K562 (cell line): ENCODE measurements around the gene HPCAL1. TPM values are rescaled to one million over a fixed set of nuclear protein-coding genes. Genes with fewer than 3 reads are reported as not detected.

Experiments
- ARID1B ChIP-seq: fragments of 450-650 bp; IDR thresholded peaks from 2 replicates; pipeline ENCODE4 v1.6.1; 2016; ENCODE audit warnings: antibody characterized with exemption, mild to moderate bottlenecking, inconsistent platforms
- E4F1 ChIP-seq: fragments of 250-450 bp; sonication (Bioruptor Pico); IDR thresholded peaks from 2 replicates; pipeline ENCODE4 v1.5.0; 2021; ENCODE audit warnings: mild to moderate bottlenecking, borderline replicate concordance
- FOXA1 ChIP-seq: fragments of 450-650 bp; IDR thresholded peaks from 2 replicates; pipeline ENCODE4 v1.6.1; 2016; ENCODE audit warnings: mild to moderate bottlenecking, borderline replicate concordance
- JUND ChIP-seq, 2 experiments: IDR thresholded peaks; 2 replicates in 1 of 2; 3 replicates in 1 of 2; pipeline ENCODE4 v1.6.1; 2011; ENCODE audit warnings: borderline replicate concordance in 2 of 2, low read depth in 2 of 2, low read length in 2 of 2, improper control_type of control experiment in 1 of 2, missing biosample characterization in 1 of 2, missing genetic modification characterization in 1 of 2, missing genetic modification reagents in 1 of 2
- L3MBTL2 ChIP-seq: fragments of 450-650 bp; IDR thresholded peaks from 2 replicates; pipeline ENCODE4 v1.6.1; 2016; ENCODE audit warnings: mild to moderate bottlenecking, moderate library complexity
- PHB ChIP-seq: fragments of 250-450 bp; sonication (Bioruptor Pico); IDR thresholded peaks from 2 replicates; pipeline ENCODE4 v1.5.0; 2021
- PKNOX1 ChIP-seq: fragments of 450-650 bp; IDR thresholded peaks from 2 replicates; pipeline ENCODE4 v1.6.1; 2016
- SMAD4 ChIP-seq: fragments of 250-450 bp; sonication (Bioruptor Pico); conservative IDR thresholded peaks from 2 replicates; pipeline ENCODE4 v1.8.0; 2021; ENCODE audit warnings: inconsistent platforms, mild to moderate bottlenecking, moderate library complexity
- TCFL5 ChIP-seq: fragments of 250-450 bp; sonication (Bioruptor Pico); conservative IDR thresholded peaks from 2 replicates; pipeline ENCODE4 v1.6.1; 2021; ENCODE audit warnings: mild to moderate bottlenecking, moderate library complexity, matching md5 sums
- TGIF2 ChIP-seq: sonication (generic); formaldehyde crosslinking; IDR thresholded peaks from 2 replicates; pipeline ENCODE4 v1.8.1; 2022; ENCODE audit warnings: mild to moderate bottlenecking, missing genetic modification reagents, moderate library complexity
- ZC3H11A ChIP-seq: IDR thresholded peaks from 2 replicates; pipeline ENCODE4 v1.6.1; 2012; ENCODE audit warnings: low read depth, low read length, improper control_type of control experiment
- ZNF324 ChIP-seq: fragments of 250-450 bp; sonication (Bioruptor Pico); IDR thresholded peaks from 2 replicates; pipeline ENCODE4 v1.4.0; 2020; ENCODE audit warnings: mild to moderate bottlenecking
- polyA plus RNA-seq, 8 experiments: library from polyadenylated mRNA; depleted of rRNA in 4 of 8; stranded (reverse) in 5 of 8; unstranded in 3 of 8; fragments of >200 nt; fragmentation: Nextera tagmentation in 2 of 8; fragmentation: Illumina TruSeq in 1 of 8; extraction: Ambion mirVana in 2 of 8; extraction: Trizol in 1 of 8; gene quantifications; 2 replicates each; pipeline versions ENCODE4 v1.2.1 to v1.2.3, GENCODE V29; 2011 to 2014; ENCODE audit warnings: inconsistent platforms in 1 of 8, missing spikeins in 1 of 8
- total RNA-seq, 7 experiments: library from RNA; depleted of rRNA in 6 of 7; stranded (reverse); fragments of >200 nt in 6 of 7; fragmentation: Illumina TruSeq in 2 of 7; extraction: Trizol in 2 of 7; gene quantifications; 2 replicates each; pipeline versions ENCODE4 v1.2.1 to v1.2.3, GENCODE V29; 2011 to 2021; ENCODE audit warnings: low replicate concordance in 1 of 7

Gene HPCAL1
- total and polyA plus RNA-seq, 9 of the 15 experiments (the other 6 are each of a cell fraction or from before 2014, with no cell fraction given) = 2.7 to 65.5 (median 23.9) TPM

- no peak for TF ChIP-seq E4F1
- no peak for TF ChIP-seq PHB
- TF ChIP-seq ZC3H11A = no peak
- peak; percentile 38 for TF ChIP-seq ARID1B
- TF ChIP-seq FOXA1 = no peak
- 0 out of 2 replicates have a peak, but pooled peaks have one; percentile 40 for TF ChIP-seq SMAD4 (CRISPR knock-in tag)
- TF ChIP-seq JUND (IDR thresholded peaks at IDR 0.05; ENCODE audit: borderline replicate concordance, low read depth, low read length) = no peak
- peak; percentile 31; the same call in 1 of the 3 replicates for TF ChIP-seq JUND (tag; IDR thresholded peaks at IDR 0.05; ENCODE audit: borderline replicate concordance, low read depth, low read length)
- TF ChIP-seq TGIF2 (CRISPR knock-in tag) = no peak
- no peak for TF ChIP-seq TCFL5
- TF ChIP-seq ZNF324 (CRISPR knock-in tag) = 0 out of 2 replicates have a peak, but pooled peaks have one; percentile 41
- TF ChIP-seq PKNOX1 = peak; percentile 7; the same call in 1 of the 2 replicates
- TF ChIP-seq L3MBTL2 = peak; percentile 75
These were observed 29.2 kb upstream of the HPCAL1 start (continued) for GRCh38 chr2:10273215-10274175.
